Liver (tissue), 9 donors: ENCODE results near the gene ZSWIM7. TPM values are rescaled to one million over a fixed set of nuclear protein-coding genes. Genes with fewer than 3 reads are reported as not detected.

Experiments
- DNase-seq: peaks from one replicate; pipeline ENCODE4 v3.0.0-alpha.2; 2017; ENCODE audit warnings: low spot score
- H3K27ac ChIP-seq, 2 donors: one replicate each; pipeline ENCODE4 v1.7.0; 2013; ENCODE audit warnings: inconsistent platforms in 2 of 2, low read length in 2 of 2, control low read depth in 1 of 2, low read depth in 1 of 2, mild to moderate bottlenecking in 1 of 2
- H3K27me3 ChIP-seq, 4 donors: one replicate each; pipeline versions ENCODE4 v1.6.1 to v1.7.0; 2013; ENCODE audit warnings: low read length in 3 of 4, inconsistent platforms in 1 of 4, mild to moderate bottlenecking in 1 of 4, moderate library complexity in 1 of 4; ENCODE audit not compliant: control insufficient read depth in 4 of 4, insufficient read depth in 4 of 4
- H3K36me3 ChIP-seq, 4 donors: one replicate each; pipeline versions ENCODE4 v1.6.1 to v1.7.0; 2013; ENCODE audit warnings: low read length in 3 of 4, mild to moderate bottlenecking in 3 of 4, low read depth in 1 of 4, moderate library complexity in 1 of 4; ENCODE audit not compliant: control insufficient read depth in 4 of 4, insufficient read depth in 3 of 4
- H3K4me1 ChIP-seq, 4 donors: one replicate each; pipeline versions ENCODE4 v1.6.1 to v1.7.0; 2013; ENCODE audit warnings: low read length in 3 of 4, mild to moderate bottlenecking in 3 of 4, moderate library complexity in 1 of 4; ENCODE audit not compliant: control insufficient read depth in 4 of 4, insufficient read depth in 4 of 4
- H3K4me3 ChIP-seq, 3 donors: one replicate each; pipeline versions ENCODE4 v1.6.1 to v1.7.0; 2013; ENCODE audit warnings: low read length in 3 of 3, control low read depth in 1 of 3, low read depth in 1 of 3, mild to moderate bottlenecking in 1 of 3
- H3K9ac ChIP-seq, 2 donors: one replicate each; pipeline ENCODE4 v1.7.0; 2013; ENCODE audit warnings: low read length in 2 of 2, mild to moderate bottlenecking in 2 of 2, moderate library complexity in 2 of 2, control low read depth in 1 of 2, low read depth in 1 of 2
- H3K9me3 ChIP-seq, 4 donors: one replicate each; pipeline versions ENCODE4 v1.6.1 to v1.7.0; 2013; ENCODE audit warnings: low read length in 3 of 4; ENCODE audit not compliant: control insufficient read depth in 4 of 4
- ATF3 ChIP-seq: IDR thresholded peaks from 2 replicates; pipeline ENCODE4 v1.6.1; 2016; ENCODE audit warnings: antibody characterized with exemption
- CTCF ChIP-seq: fragments of 150-350 bp; IDR thresholded peaks from 2 replicates; pipeline ENCODE4 v1.5.1; 2017; ENCODE audit warnings: improper control_type of control experiment, low read depth, low read length; ENCODE audit not compliant: missing input control
- EGR1 ChIP-seq, 2 donors: IDR thresholded peaks; 2 replicates each; pipeline ENCODE4 v1.6.1; 2016 to 2018; ENCODE audit warnings: antibody characterized with exemption in 2 of 2, low read depth in 2 of 2
- FOXA1 ChIP-seq: IDR thresholded peaks from 2 replicates; pipeline ENCODE4 v1.6.1; 2016; ENCODE audit warnings: antibody characterized with exemption
- FOXA2 ChIP-seq: IDR thresholded peaks from 2 replicates; pipeline ENCODE4 v1.6.1; 2016; ENCODE audit warnings: antibody characterized with exemption
- GABPA ChIP-seq, 2 donors: IDR thresholded peaks in 1 of 2; conservative IDR thresholded peaks in 1 of 2; 2 replicates each; pipeline ENCODE4 v1.6.1; 2016; ENCODE audit warnings: antibody characterized with exemption in 2 of 2, mild to moderate bottlenecking in 1 of 2, moderate library complexity in 1 of 2
- HNF4G ChIP-seq: IDR thresholded peaks from 2 replicates; pipeline ENCODE4 v1.6.1; 2016; ENCODE audit warnings: antibody characterized with exemption
- MAX ChIP-seq: IDR thresholded peaks from 2 replicates; pipeline ENCODE4 v1.6.1; 2016; ENCODE audit warnings: antibody characterized with exemption
- NR2F2 ChIP-seq: IDR thresholded peaks from 2 replicates; pipeline ENCODE4 v1.6.1; 2016; ENCODE audit warnings: antibody characterized with exemption
- RAD21 ChIP-seq, 2 donors: IDR thresholded peaks; 2 replicates each; pipeline ENCODE4 v1.6.1; 2016; ENCODE audit warnings: antibody characterized with exemption in 2 of 2, mild to moderate bottlenecking in 2 of 2
- REST ChIP-seq: IDR thresholded peaks from 2 replicates; pipeline ENCODE4 v1.6.1; 2016; ENCODE audit warnings: antibody characterized with exemption, mild to moderate bottlenecking
- RXRA ChIP-seq, 2 donors: IDR thresholded peaks; 2 replicates each; pipeline ENCODE4 v1.6.1; 2017 to 2018; ENCODE audit warnings: antibody characterized with exemption in 2 of 2, mild to moderate bottlenecking in 1 of 2
- SP1 ChIP-seq: IDR thresholded peaks from 2 replicates; pipeline ENCODE4 v1.6.1; 2018; ENCODE audit warnings: antibody characterized with exemption, mild to moderate bottlenecking
- TAF1 ChIP-seq: conservative IDR thresholded peaks from 2 replicates; pipeline ENCODE4 v1.6.1; 2016; ENCODE audit warnings: antibody characterized with exemption, mild to moderate bottlenecking
- YY1 ChIP-seq: IDR thresholded peaks from 2 replicates; pipeline ENCODE4 v1.6.1; 2016; ENCODE audit warnings: antibody characterized with exemption, mild to moderate bottlenecking
- ZBTB33 ChIP-seq: IDR thresholded peaks from 2 replicates; pipeline ENCODE4 v1.6.1; 2016; ENCODE audit warnings: antibody characterized with exemption
- WGBS: extraction: QIAGEN DNeasy Blood & Tissue Kit; methylation state at CpG from one replicate; pipeline ENCODE4 v1.1.7; 2013; 5-methylcytosine and 5-hydroxymethylcytosine counted together
- polyA plus RNA-seq, 2 donors: library from polyadenylated mRNA; stranded (reverse) in 1 of 2; unstranded in 1 of 2; fragments of 200-250 nt in 1 of 2; fragments of >200 nt in 1 of 2; fragmentation: Nextera tagmentation in 1 of 2; extraction: Ambion mirVana in 1 of 2; gene quantifications; one replicate each; pipeline versions ENCODE4 v1.2.1 to v1.2.3, GENCODE V29; 2013 to 2015
- total RNA-seq, 2 donors: library from RNA; depleted of rRNA; stranded (reverse); fragments of >200 nt; gene quantifications; one replicate each; pipeline ENCODE4 v1.2.3, GENCODE V29; 2014
- donor health status: healthy.
- donor health status: healthy.
- donor health status: healthy.
- donor health status: healthy.
- donor health status: healthy.

The ZSWIM7 gene
- total and polyA plus RNA-seq, 4 donors = 7.1 to 27.0 (median 13.8) TPM

GRCh38 chr17:15930426-15930825, 69.1 kb downstream of the ZSWIM7 start:
- DNase-seq = no peak
- H3K36me3 ChIP-seq = no peaks in the 10 kb centered on the region
- H3K27me3 ChIP-seq = no peaks in the 10 kb centered on the region
- H3K27ac ChIP-seq = no peak overlapping the region
- no peaks in the 10 kb centered on the region for H3K4me1 ChIP-seq
- 84% methylated on average over 6 of the region's 6 CpGs for WGBS
- no peak for TF ChIP-seq CTCF
- no peak for TF ChIP-seq MAX
- TF ChIP-seq GABPA (IDR thresholded peaks at IDR 0.05 in 1 of 2, conservative IDR thresholded peaks at IDR 0.05 in 1 of 2) = no peak
- TF ChIP-seq TAF1 = no peak
- TF ChIP-seq HNF4G = no peak
- no peak for TF ChIP-seq RXRA (IDR thresholded peaks at IDR 0.05)
- no peak for TF ChIP-seq ZBTB33
- TF ChIP-seq ATF3 = no peak
- no peak for TF ChIP-seq FOXA2
- TF ChIP-seq REST = no peak
- no peak for TF ChIP-seq SP1
- no peak for TF ChIP-seq EGR1 (IDR thresholded peaks at IDR 0.05; ENCODE audit: low read depth in 2 of 2)
- H3K4me3 ChIP-seq = no peak overlapping the region
- no peak overlapping the region for H3K9ac ChIP-seq
- no peaks in the 10 kb centered on the region for H3K9me3 ChIP-seq

- Histone ChIP-seq H3K36me3 (no peaks in the 10 kb centered on the region), H3K27me3 (no peaks in the 10 kb centered on the region), H3K27ac (no peak overlapping the region), H3K9ac (no peak overlapping the region), H3K4me3 (no peak overlapping the region), H3K4me1 (no peaks in the 10 kb centered on the region), H3K9me3 (no peaks in the 10 kb centered on the region)
- no peak for DNase-seq
- 64% methylated on average over 4 of the region's 4 CpGs for WGBS
- TF ChIP-seq FOXA1 (no peak), REST (no peak), CTCF (no peak), HNF4G (no peak), YY1 (no peak), EGR1 (IDR thresholded peaks at IDR 0.05; ENCODE audit: low read depth in 2 of 2) (no peak), RAD21 (IDR thresholded peaks at IDR 0.05) (no peak), NR2F2 (no peak), RXRA (IDR thresholded peaks at IDR 0.05) (no peak), ZBTB33 (no peak)
Observed at GRCh38 chr17:15929941-15930340, 69.6 kb downstream of the ZSWIM7 start.
